HG02588 (cell line): ENCODE measurements around the gene CDYL2.

Experiments
- ATAC-seq: cut with Tn5 transposase; IDR thresholded peaks from one replicate; pipeline ENCODE4 v1.9.1; 2021; ENCODE audit warnings: mild to moderate bottlenecking, moderate library complexity; ENCODE audit not compliant: unreplicated experiment

CDYL2 gene

DNA sequence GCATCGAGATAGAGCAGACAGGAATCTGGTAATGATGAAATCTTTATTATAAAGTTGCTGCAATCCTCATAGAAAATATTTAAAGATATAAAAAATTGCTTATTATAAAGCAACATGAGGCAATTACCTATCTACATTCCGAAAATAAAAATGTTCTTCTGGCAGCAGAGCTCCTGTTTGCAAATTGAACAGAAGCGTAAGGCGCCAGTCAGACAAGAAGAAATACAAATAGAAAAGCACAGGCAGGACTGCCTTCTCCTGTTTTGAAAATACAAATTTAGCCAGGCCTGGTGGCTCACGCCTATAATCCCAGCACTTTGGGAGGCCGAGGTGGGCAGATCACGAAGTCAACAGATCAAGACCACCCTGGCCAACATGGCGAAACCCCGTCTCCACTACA, 95.6 kb downstream of the CDYL2 start:
- ATAC-seq, result no peak

DNA sequence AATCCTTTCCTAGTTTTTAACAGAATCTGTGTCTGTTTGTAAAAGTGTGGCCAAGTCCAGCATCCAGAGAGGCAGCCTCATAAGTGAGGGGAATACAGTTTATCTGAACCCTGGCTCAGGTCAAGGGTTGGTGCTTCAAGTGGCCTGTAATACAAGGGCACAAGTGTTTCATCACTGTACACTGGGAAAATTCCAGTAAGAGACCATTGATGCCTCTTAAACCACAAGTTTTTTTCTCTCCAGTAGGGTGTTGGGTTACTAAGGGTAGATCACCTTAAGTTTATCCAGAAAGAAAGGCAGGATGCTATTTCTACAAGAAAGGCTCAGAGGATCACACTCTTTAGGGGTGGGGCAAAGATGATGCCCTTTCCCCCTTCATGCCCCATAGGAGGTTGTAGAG, 96.7 kb downstream of the CDYL2 start:
- no peak for ATAC-seq

DNA sequence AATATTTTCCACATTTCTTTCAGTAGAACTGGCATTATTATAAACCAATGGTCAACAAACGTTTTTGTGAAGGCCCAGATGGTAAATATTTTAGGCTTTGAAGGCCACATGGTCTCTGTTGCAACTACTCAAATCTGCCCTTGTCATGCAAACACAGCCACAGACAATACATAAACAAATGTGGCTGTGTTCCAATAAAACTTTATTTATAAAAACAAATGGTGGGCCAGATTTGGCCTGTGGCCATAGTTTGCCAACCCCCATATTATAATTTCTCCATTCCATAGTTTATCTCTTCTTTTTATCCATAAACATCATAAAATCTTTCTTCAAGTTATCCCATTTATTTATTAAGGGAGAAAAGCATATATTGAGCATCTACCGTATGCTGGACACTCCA, 98.8 kb downstream of the CDYL2 start:
- ATAC-seq, result no peak

DNA sequence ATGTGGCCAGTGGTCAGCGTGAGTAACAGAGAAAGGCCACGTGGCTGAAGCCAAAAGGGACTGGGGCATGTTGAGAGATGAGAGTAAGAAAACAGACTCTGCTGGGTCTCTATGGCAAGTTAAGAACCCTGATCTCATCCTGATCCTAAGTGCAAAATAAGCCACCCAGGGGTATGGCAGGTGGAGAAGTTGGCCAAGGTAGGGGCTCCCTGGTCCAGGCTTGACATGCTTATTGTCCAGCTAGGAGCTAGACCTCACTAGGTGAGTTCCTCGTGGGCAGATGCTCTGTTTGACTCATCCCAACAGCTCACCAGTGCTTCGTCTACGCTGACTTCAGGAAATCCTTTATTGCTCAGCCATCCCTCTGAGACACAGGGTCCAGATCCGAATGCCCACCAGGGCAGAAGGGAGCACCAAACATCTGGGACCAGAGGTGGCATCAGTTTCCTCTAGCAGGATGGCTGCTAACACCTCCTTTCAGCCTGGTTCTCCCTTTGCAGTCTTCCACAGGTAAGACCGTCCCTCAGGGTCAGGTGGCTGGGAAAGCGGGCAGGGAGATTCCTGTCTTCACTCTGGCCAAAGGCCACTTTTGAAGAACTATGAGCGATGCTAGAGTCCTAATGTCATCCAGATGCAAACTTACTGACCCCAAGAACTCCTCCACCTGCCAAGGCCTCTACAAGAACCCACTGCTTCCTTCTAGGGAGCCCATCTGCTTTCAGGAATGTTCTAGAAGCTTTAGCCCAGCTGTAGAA, 99.5 kb downstream of the CDYL2 start:
- ATAC-seq, result no peak

DNA sequence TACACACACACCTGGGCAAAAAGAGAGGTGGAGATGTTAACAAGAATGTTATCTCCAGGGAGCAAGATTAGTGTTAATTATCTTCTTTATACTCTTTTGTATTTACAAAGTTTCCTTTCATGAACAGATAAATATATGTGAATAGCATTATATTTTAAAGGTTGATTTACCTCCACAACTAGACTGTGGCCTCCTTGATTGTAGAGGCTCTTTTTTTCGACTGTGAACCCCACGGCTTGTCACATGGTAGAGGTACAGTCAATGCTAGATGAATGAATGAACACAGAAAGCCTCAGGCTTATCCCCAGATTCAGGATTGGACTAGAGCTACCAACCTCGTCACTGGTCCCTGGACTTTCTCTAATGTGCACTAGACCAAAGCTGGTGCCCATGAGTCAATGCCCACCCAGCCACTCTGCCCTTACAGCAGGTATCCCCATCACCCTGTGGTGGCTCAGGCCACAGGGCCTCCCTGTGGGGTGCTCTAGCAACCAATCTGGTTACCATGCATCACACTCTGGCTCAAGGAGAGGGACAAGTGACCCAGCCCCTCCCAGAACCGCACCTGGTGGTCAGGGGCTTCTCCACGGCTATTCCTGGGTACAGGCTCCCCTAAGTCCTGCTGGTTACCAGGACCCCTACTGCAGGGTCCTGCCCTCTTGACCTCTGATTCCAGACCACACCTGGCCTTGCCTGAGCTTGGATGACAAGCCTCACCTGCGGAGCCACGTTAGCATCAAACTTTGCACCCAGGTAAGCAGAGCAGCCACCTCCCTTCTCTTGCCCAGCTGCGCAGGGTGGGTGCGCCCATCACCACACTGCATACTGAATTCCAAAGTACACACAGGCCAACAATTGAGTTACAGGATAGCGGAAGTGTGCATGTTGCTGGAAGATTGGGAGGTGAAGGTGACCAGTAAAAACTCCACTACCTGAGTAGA, 101.0 kb downstream of the CDYL2 start:
- no peak for ATAC-seq

DNA sequence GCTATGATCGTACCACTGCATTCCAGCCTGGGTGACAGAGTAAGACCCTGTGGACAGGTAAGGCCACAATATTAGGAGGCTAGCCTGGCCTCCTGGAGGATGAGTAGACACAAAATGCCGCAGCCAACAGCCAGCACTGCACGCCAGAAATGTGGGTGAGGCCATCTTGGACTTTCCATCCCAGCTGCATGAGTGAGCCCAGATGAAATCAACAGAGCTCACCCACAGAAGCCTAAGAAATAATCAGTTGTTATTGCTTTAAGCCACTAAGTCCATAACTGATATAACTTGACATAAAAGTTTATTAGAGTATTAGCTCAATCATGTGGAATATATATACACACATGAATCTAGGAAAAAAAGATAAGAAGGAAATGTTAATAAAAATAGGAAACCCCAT, 101.7 kb downstream of the CDYL2 start:
- no peak for ATAC-seq

DNA sequence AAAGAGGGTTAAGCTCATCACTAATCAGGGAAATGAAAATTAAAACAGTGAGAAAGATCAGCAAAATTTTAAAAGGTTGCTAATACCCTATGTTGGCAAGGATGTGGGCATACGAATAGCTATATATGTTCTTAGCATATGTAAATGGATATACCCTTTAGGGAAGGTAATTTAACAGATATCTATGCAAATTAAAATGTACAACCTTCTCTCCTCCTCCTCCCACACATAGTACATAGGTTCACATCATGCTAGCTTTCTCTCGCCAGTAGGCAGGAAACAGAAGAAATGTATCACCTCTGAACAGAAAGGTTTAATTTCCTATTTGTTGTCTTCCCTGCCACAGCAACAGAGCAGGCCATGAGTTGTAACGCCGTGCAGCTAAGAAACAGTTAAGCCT, 103.8 kb downstream of the CDYL2 start:
- no peak for ATAC-seq

DNA sequence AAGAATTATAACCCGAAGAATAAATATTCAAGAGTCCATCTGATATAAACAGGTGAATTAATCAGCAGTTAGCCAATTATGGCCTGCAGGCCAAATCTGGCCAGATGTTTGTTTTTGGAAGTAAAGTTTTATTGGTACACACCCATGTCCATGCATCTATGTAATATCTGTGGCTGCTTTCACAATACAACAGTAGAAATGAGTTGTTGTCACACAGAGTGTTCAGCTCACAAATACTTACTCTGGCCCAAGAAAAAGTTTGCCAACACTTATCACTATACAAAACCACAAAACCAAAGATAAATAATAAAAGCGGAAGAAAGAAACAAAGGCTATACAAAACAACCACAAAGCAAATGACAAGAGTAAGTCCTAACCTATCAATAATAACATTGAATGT, 109.4 kb downstream of the CDYL2 start:
- no peak for ATAC-seq

DNA sequence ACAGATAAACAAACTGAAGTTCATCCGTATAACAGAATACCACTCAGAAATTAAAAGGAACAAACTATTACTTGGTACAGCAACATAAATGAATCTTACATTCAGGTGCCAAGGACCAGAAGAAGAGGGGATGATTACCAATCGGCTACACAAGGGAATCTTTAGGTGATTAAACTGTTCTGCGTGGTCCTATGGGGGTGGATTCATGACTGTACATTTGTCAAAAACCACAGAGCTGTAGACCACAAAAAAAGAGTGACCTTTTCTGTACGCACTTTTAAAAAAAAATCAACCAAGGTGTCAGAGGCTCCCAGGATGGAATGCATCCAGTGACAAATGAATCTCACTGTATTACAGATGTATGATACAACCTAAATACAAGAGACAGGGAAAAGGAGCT, 110.8 kb downstream of the CDYL2 start:
- no peak for ATAC-seq

DNA sequence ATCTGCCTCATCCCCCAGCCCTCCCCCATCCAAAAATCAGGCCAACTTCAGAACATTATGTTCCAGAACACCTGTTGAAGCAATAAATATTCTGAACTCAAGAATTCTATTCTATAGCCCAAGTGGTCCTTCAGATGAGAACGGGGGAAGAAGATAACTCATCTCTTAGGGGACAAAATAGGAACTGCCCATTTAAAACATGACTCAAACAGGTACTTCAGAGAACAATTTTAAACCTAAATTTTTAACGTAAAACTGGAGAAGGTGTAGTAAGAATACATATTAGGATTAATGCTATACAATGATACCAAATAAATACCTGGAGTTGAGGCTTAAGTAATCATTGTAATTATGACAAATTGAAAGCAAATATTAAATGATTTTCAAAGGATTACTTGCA, 112.1 kb downstream of the CDYL2 start:
- no peak for ATAC-seq

DNA sequence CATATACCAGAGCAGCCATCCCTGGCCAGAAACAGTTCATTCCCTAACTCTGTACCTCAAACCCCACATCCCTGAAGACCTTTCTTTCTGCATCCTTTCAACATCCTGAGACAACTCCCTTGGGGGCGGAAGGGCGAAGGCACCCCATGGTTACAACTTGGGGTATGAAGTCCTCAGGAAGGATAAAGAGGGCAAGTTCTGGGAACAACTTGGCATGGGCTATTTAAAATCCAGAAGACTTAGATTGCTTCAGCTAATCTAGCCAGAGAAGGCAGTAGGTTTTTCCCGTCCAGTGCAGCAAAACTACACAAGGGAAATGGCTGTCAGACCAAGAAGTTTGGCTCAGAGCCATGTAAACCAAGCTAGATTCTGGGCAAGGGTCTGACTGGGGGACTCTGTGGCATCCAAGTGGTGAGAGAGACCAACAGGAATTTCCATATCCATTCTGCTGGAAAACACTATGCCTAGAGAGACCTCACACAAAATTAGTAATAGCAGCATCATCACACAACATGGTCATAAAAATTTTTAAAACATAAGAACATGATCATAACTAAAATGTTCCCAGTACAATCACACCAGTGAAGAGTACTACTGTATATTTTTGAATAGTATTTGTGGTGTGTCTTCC, 113.2 kb downstream of the CDYL2 start:
- no peak for ATAC-seq

DNA sequence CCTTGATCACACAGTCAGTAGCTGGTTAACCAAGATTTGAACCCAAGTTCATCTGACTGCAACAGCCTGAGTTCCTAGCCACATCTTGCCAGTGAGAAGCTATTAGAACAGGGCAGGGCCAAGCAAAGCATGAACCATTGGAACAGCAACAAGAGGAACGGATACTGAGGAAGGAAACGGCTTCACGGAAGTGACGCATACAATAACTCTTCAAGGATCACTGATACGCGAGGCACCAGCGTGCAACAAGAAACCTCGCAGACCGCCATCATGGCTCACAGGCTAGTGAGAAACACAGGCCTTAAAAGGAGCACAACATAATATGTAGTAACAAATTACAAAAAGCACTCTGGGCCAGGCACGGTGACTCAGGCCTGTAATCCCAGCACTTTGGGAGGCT, 114.9 kb downstream of the CDYL2 start:
- ATAC-seq, result no peak

DNA sequence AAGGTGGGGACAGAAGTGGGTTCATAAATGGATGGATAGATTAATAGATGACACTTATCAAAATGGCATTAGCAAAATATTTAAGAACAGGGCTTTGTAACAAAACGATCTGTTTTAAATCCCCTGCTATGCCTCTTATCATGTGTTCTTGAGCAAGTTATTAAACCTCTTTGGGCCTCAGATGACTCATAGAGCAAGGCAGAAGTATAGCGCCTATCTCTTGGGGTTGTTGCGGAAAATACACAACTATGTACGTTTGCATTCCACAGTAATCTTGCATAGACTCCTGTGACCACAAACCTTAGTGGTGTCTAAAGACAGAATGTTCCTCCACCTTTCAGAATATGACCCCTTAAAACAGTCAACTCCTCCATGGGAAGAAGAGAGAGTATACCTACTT, 116.8 kb downstream of the CDYL2 start:
- ATAC-seq, result no peak

DNA sequence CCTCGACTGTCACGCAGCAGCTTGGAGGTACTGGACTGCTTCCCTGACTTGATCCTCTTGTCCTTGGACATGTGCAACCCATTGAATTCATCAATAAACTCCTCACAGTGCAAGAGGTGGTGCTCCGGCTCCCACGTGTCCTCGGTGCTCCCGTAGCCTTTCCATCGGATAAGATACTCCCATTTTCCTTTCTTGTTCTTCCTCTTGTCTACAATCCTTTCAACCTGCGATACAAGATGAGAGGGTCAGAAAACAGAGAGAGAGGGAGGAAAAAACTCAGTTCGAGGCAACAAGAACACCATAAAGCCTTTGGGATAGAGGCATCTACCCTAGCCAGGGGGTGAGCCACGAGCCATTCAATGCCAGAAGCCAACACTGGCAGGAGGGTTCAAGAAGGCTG, 119.5 kb downstream of the CDYL2 start:
- no peak for ATAC-seq

DNA sequence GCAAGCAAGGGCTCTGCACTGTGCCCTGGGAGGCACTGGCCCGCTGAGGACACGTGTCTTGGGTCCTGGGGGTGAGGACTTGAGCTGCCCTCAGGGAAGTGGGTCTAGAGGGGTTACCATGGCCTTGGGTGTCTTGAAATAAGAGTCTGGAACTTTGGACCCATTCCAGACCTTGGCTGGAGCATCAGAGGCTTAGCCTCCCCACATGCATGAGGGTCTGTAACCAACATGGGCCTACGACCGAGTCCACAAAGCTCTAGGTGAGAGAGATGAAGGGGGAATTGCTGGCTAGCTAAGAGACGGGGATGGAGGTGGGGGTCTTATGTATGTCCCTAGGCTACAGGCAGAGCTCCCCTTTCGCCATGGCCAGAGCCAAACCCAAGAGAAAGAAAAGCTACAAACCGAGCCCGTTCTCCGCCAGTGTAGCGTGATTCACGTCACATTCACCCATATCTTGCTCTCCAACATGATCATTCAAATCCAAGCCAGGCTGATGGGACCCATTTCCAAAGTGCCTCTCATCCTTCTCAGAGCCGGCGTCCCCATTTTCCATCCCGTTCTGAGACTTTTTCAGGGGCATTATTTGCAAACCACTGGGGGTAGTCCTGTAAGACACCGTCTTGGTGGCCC, 120.1 kb downstream of the CDYL2 start:
- ATAC-seq, result no peak

DNA sequence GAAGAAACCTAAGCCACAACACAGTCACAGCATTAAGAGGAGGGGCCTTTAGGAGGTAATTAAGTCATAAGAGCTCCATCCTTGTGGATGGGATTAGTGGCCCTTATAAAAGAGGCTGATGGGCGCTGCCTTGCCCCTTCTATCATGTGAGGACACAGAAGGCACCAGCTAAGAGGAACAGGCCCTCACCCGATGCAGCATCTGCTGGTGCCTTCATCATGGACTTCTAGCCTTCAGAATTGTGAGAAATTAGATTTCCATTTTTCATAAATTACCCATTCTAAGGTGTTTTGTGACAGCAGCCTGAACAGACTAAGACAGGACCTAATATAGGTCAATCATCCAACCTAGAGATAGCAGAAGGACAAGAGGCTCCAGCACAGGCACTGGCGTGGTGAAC, 120.8 kb downstream of the CDYL2 start:
- no peak for ATAC-seq

DNA sequence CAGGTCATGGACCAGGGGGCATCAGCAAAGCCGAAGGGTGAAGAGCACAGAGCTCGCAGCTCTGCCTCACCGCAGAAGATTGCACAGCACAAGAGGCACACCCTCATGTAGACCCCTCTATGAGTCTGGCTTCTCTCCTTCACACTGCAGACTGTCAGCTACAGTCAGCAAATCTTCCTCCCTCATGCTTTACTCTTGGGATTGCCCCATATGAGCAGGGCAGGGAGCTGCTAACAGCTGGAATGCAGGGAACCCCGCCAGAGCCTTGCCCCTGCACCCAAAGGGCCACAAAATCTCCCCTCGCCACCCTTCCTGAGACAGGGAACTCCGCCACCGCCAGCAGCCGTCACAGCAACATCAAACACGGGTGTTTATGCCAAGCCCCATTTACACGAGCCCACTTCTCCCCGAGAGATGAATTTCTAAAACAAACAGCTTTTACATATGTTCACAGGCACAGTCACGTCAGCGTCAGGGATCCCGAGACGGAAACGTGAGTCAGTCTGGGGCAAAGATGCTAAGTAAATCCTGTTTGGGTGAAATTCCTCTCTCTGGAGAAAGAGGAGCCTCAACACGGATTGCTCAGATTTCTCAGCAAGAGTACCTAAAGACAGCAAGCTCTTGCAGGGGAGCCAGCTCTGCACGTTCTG, 121.9 kb downstream of the CDYL2 start:
- no peak for ATAC-seq

DNA sequence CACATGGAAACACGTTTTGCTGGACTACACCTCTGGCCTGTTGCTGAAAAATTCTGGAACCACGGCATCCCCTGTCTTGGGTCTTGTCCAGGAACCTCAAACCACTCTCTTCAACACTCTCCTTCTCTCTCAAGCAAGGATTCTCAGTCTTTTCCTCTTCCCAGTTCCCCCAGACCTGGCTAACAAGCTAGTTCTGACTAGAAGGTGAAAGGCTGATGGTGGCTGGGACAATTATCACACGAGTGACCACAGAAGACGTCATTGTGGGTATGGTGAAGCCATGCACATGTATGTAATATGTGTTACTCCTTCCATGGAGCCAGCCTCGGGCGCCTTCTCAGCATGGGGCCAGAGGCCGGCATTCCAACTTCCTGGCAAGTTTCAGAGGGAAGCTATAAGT, 123.0 kb downstream of the CDYL2 start:
- ATAC-seq, result no peak

DNA sequence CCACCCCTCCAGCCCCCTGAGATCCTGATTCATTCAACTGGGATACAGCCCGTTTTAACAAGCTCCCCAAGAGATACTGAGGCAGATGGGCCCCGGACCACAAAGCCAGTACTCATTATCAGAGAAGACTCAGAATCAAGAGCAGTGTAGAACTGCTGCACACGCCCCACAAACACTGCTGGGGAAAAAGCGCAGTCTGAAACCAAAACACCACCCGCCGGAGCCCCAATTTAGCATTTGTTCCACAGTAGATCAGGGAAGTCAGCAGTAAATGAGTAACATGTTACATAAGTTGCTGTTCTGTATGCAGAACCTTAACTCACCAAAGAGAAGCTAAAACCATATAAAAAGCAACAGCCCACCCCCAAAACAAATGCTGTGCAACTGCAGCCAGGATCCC, 123.6 kb downstream of the CDYL2 start:
- no peak for ATAC-seq

DNA sequence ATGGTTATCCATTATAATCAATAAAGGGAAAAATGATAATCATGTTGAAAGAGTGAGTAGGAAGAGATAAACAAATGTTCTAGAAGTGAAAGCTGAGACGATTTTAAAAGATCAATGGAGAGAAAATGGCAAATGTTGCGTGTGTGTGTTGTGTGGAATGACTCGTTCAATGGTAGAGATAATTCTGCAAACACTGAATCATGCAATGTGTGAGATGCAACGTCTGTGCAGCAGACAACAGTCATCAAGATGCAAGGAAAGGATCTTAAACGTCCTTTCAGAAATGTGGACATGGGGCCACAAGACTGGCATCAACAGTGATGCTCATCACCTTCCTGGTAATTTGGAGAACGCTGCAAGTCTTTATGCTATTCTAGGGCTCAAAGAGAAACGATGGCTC, 124.4 kb downstream of the CDYL2 start:
- no peak for ATAC-seq

DNA sequence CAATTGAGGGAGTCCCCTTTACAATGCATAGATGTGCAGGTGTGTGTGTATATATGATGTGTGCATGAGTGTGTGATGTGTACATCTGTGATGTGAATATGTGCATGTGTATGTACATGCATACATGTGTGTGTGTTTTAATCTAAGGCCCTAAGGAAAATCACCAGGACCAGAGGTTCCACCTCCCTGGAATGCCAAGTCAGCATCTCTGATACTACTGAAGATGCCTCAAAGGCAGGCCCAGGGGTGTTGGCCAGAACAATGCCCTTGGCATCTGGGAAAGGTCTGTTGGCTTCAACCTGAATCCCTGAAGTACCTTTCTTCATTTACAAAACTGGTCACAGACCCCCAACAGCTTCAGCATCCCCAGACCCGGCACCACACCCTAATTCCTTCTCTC, 129.5 kb downstream of the CDYL2 start:
- no peak for ATAC-seq
